Parathyroid adenoma (tissue), 2 donors: ENCODE results near the gene RAB3D.

ENCODE experiments used
- H2AFZ ChIP-seq: fragments of 300-600 bp; sonication (generic); one replicate; pipeline ENCODE4 v1.7.0; 2017; ENCODE audit warnings: antibody characterized with exemption, mild to moderate bottlenecking
- H3K27ac ChIP-seq: fragments of 300-600 bp; sonication (generic); one replicate; pipeline ENCODE4 v1.7.0; 2017
- H3K27me3 ChIP-seq: fragments of 300-600 bp; sonication (generic); one replicate; pipeline ENCODE4 v1.7.0; 2017; ENCODE audit warnings: low read length; ENCODE audit not compliant: control insufficient read depth, insufficient read depth
- H3K36me3 ChIP-seq: fragments of 300-600 bp; sonication (generic); one replicate; pipeline ENCODE4 v1.7.0; 2017; ENCODE audit warnings: low read length; ENCODE audit not compliant: control insufficient read depth, insufficient read depth
- H3K4me1 ChIP-seq: fragments of 300-600 bp; sonication (generic); one replicate; pipeline ENCODE4 v1.7.0; 2017; ENCODE audit warnings: control low read depth
- H3K4me2 ChIP-seq: fragments of 300-600 bp; sonication (generic); one replicate; pipeline ENCODE4 v1.7.0; 2017; ENCODE audit warnings: low read length
- H3K4me3 ChIP-seq: fragments of 300-600 bp; sonication (generic); one replicate; pipeline ENCODE4 v1.7.0; 2017; ENCODE audit warnings: low read depth, low read length
- H3K79me2 ChIP-seq: fragments of 300-600 bp; sonication (generic); one replicate; pipeline ENCODE4 v1.7.0; 2017; ENCODE audit warnings: control low read depth
- H3K9ac ChIP-seq: fragments of 300-600 bp; sonication (generic); one replicate; pipeline ENCODE4 v1.7.0; 2017; ENCODE audit warnings: mild to moderate bottlenecking
- H3K9me3 ChIP-seq: fragments of 300-600 bp; sonication (generic); one replicate; pipeline ENCODE4 v1.7.0; 2017; ENCODE audit warnings: low read length; ENCODE audit not compliant: control insufficient read depth
- CTCF ChIP-seq: fragments of 300-600 bp; sonication (generic); IDR thresholded peaks from one replicate; pipeline ENCODE4 v1.7.0; 2017; ENCODE audit warnings: antibody characterized with exemption, mild to moderate bottlenecking
- donor health status: primary hyperparathyroidism.

The RAB3D gene

GRCh38 chr19:11295180-11295579 is 44.3 kb downstream of the RAB3D start:
- H3K9me3 ChIP-seq = no peaks in the 10 kb centered on the region
- H3K4me3 ChIP-seq = no peak overlapping the region
- no peak overlapping the region for H3K27ac ChIP-seq
- H2AFZ ChIP-seq = no peak overlapping the region
- no peaks in the 10 kb centered on the region for H3K79me2 ChIP-seq
- H3K4me1 ChIP-seq = no peaks in the 10 kb centered on the region
- H3K9ac ChIP-seq = no peak overlapping the region
- H3K36me3 ChIP-seq = no peaks in the 10 kb centered on the region
- no peaks in the 10 kb centered on the region for H3K27me3 ChIP-seq
- TF ChIP-seq CTCF = no peak
- H3K4me2 ChIP-seq = no peak overlapping the region

- peak; percentile 99 for TF ChIP-seq CTCF
These were observed 45.7 kb downstream of the RAB3D start for GRCh38 chr19:11293433-11294389.

GRCh38 chr19:11291991-11292390 is 47.5 kb downstream of the RAB3D start:
- Histone ChIP-seq H3K4me1 (no peaks in the 10 kb centered on the region), H3K9ac (no peak overlapping the region), H3K4me3 (no peak overlapping the region), H3K9me3 (no peaks in the 10 kb centered on the region), H3K36me3 (no peaks in the 10 kb centered on the region), H3K79me2 (no peaks in the 10 kb centered on the region), H2AFZ (no peak overlapping the region), H3K4me2 (no peak overlapping the region), H3K27ac (no peak overlapping the region), H3K27me3 (no peaks in the 10 kb centered on the region)
- no peak for TF ChIP-seq CTCF

More at GRCh38 chr19:11293433-11294389, 45.7 kb downstream of the RAB3D start:
- H3K27ac ChIP-seq = no peak overlapping the region
- no peaks in the 10 kb centered on the region for H3K36me3 ChIP-seq
- H3K27me3 ChIP-seq = no peaks in the 10 kb centered on the region
- H3K9ac ChIP-seq = no peak overlapping the region
- H3K4me1 ChIP-seq = no peaks in the 10 kb centered on the region
- peak overlapping the region; percentile 37 for H3K4me2 ChIP-seq
- no peaks in the 10 kb centered on the region for H3K79me2 ChIP-seq
- H3K9me3 ChIP-seq = no peaks in the 10 kb centered on the region
- H3K4me3 ChIP-seq = peak overlapping the region; percentile 25
- peak overlapping the region; percentile 80 for H2AFZ ChIP-seq

- Histone ChIP-seq H3K36me3 (no peaks in the 10 kb centered on the region), H3K9ac (no peak overlapping the region), H3K27ac (no peak overlapping the region), H3K79me2 (no peaks in the 10 kb centered on the region), H2AFZ (no peak overlapping the region), H3K4me3 (no peak overlapping the region), H3K27me3 (no peaks in the 10 kb centered on the region), H3K4me1 (no peaks in the 10 kb centered on the region), H3K9me3 (no peaks in the 10 kb centered on the region), H3K4me2 (no peak overlapping the region)
- TF ChIP-seq CTCF = no peak
These were observed 48.0 kb downstream of the RAB3D start for GRCh38 chr19:11291415-11291814.
